Effector memory CD4-positive, alpha-beta T cell (primary cell): ENCODE measurements around the gene PNLIPRP2.

ENCODE experiments used
- DNase-seq, 3 donors: peaks; one replicate each; pipeline ENCODE4 v3.0.0-alpha.2; 2020
- H3K27ac ChIP-seq: 2 replicates; pipeline ENCODE4 v1.7.0; 2013; ENCODE audit warnings: mild to moderate bottlenecking, low read length, moderate library complexity; ENCODE audit not compliant: insufficient read depth, poor library complexity, severe bottlenecking
- H3K27me3 ChIP-seq: replicated peaks from 2 replicates; pipeline ENCODE4 v1.7.0; 2013; ENCODE audit warnings: mild to moderate bottlenecking, low read length; ENCODE audit not compliant: insufficient read depth, control insufficient read depth, poor library complexity, severe bottlenecking
- H3K36me3 ChIP-seq: 2 replicates; pipeline ENCODE4 v1.7.0; 2013; ENCODE audit warnings: mild to moderate bottlenecking, low read length, moderate library complexity; ENCODE audit not compliant: control insufficient read depth, insufficient read depth
- H3K4me1 ChIP-seq: 2 replicates; pipeline ENCODE4 v1.7.0; 2013; ENCODE audit warnings: low read length, mild to moderate bottlenecking; ENCODE audit not compliant: control insufficient read depth, insufficient read depth, poor library complexity, severe bottlenecking
- H3K4me3 ChIP-seq: 2 replicates; pipeline ENCODE4 v1.7.0; 2013; ENCODE audit warnings: low read length, low read depth, mild to moderate bottlenecking; ENCODE audit not compliant: insufficient read depth, poor library complexity, severe bottlenecking
- H3K9me3 ChIP-seq: 2 replicates; pipeline ENCODE4 v1.7.0; 2013; ENCODE audit warnings: mild to moderate bottlenecking, low read length, moderate library complexity; ENCODE audit not compliant: control insufficient read depth
- total RNA-seq, 3 donors: gene quantifications; one replicate each; lab custom pipeline; 2026; lab: John Stamatoyannopoulos, UW

PNLIPRP2 gene
- 0 reads per million in 3 donors for total RNA-seq

GRCh38 chr10:116620423-116621400 is at the start of gene PNLIPRP2:
PNLIPRP2 (plus strand) TSS chr10:116620953.
- H3K27ac ChIP-seq: no peak within 1 kb of the TSS
- H3K4me1 ChIP-seq: no peaks in the 10 kb centered on the region
- no peaks in the 10 kb centered on the region for H3K9me3 ChIP-seq
- no peaks in the 10 kb centered on the region for H3K27me3 ChIP-seq
- H3K4me3 ChIP-seq: no peak within 1 kb of the TSS
- DNase-seq: no peak
- H3K36me3 ChIP-seq: no peaks in the 10 kb centered on the region

GRCh38 chr10:116574797-116575196 is 46.0 kb upstream of the PNLIPRP2 start:
- no peaks in the 10 kb centered on the region for H3K27me3 ChIP-seq
- no peak for DNase-seq

GRCh38 chr10:116587878-116588591 is 32.7 kb upstream of the PNLIPRP2 start:
- Histone ChIP-seq H3K4me3 (no peak overlapping the region), H3K36me3 (no peaks in the 10 kb centered on the region), H3K27ac (no peak overlapping the region), H3K27me3 (no peaks in the 10 kb centered on the region), H3K9me3 (no peaks in the 10 kb centered on the region), H3K4me1 (no peaks in the 10 kb centered on the region)
- no peak for DNase-seq

More at GRCh38 chr10:116574797-116575196, 46.0 kb upstream of the PNLIPRP2 start:
- no peaks in the 10 kb centered on the region for H3K4me1 ChIP-seq
- no peak overlapping the region for H3K4me3 ChIP-seq
- H3K36me3 ChIP-seq: no peaks in the 10 kb centered on the region
- H3K9me3 ChIP-seq: no peaks in the 10 kb centered on the region
- H3K27ac ChIP-seq: no peak overlapping the region

- no peaks in the 10 kb centered on the region for H3K9me3 ChIP-seq
These were observed 31.8 kb upstream of the PNLIPRP2 start for GRCh38 chr10:116588995-116589394.

GRCh38 chr10:116589926-116590325 is 30.8 kb upstream of the PNLIPRP2 start:
- Histone ChIP-seq H3K9me3 (no peaks in the 10 kb centered on the region), H3K27me3 (no peaks in the 10 kb centered on the region), H3K27ac (no peak overlapping the region), H3K4me1 (no peaks in the 10 kb centered on the region), H3K4me3 (no peak overlapping the region), H3K36me3 (no peaks in the 10 kb centered on the region)
- no peak for DNase-seq

More at GRCh38 chr10:116588995-116589394, 31.8 kb upstream of the PNLIPRP2 start:
- no peaks in the 10 kb centered on the region for H3K4me1 ChIP-seq
- DNase-seq: no peak
- no peak overlapping the region for H3K27ac ChIP-seq
- H3K27me3 ChIP-seq: no peaks in the 10 kb centered on the region
- no peak overlapping the region for H3K4me3 ChIP-seq
- no peaks in the 10 kb centered on the region for H3K36me3 ChIP-seq

- Histone ChIP-seq H3K27ac (no peak within 1 kb of the TSS), H3K27me3 (no peaks in the 10 kb centered on the region), H3K4me3 (no peak within 1 kb of the TSS), H3K9me3 (no peaks in the 10 kb centered on the region), H3K4me1 (no peaks in the 10 kb centered on the region), H3K36me3 (no peaks in the 10 kb centered on the region)
- DNase-seq: no peak
These were observed 29.9 kb upstream of the PNLIPRP2 start, which contains the start of gene PNLIPRP1 for GRCh38 chr10:116590590-116591444. PNLIPRP1 (plus strand) TSS chr10:116590959; CDS start chr10:116591130, 171 bp downstream.

- Histone ChIP-seq H3K4me1 (no peaks in the 10 kb centered on the region), H3K4me3 (no peak overlapping the region), H3K27me3 (no peaks in the 10 kb centered on the region), H3K27ac (no peak overlapping the region), H3K9me3 (no peaks in the 10 kb centered on the region), H3K36me3 (no peaks in the 10 kb centered on the region)
- no peak for DNase-seq
These were observed 27.5 kb upstream of the PNLIPRP2 start for GRCh38 chr10:116593139-116593740.

- Histone ChIP-seq H3K4me1 (no peaks in the 10 kb centered on the region), H3K9me3 (no peaks in the 10 kb centered on the region), H3K36me3 (no peaks in the 10 kb centered on the region), H3K27ac (no peak overlapping the region), H3K27me3 (no peaks in the 10 kb centered on the region), H3K4me3 (no peak overlapping the region)
- no peak for DNase-seq
These were observed 26.2 kb upstream of the PNLIPRP2 start for GRCh38 chr10:116594525-116595035.

- H3K27ac ChIP-seq: no peak overlapping the region
- no peaks in the 10 kb centered on the region for H3K27me3 ChIP-seq
- DNase-seq: no peak
- no peaks in the 10 kb centered on the region for H3K36me3 ChIP-seq
- no peak overlapping the region for H3K4me3 ChIP-seq
- H3K4me1 ChIP-seq: no peaks in the 10 kb centered on the region
- no peaks in the 10 kb centered on the region for H3K9me3 ChIP-seq
These were observed 24.7 kb upstream of the PNLIPRP2 start for GRCh38 chr10:116596062-116596461.
